HG03060 (cell line): Measurements from ENCODE around the gene ATG10.

Experiments used
- ATAC-seq: cut with Tn5 transposase; IDR thresholded peaks from one replicate; pipeline ENCODE4 v1.9.1; 2021; ENCODE audit warnings: low read depth, moderate number of reproducible peaks; ENCODE audit not compliant: unreplicated experiment

The ATG10 gene

GRCh38 chr5:82160948-82161347 lies 189.1 kb downstream of the ATG10 start:
- no peak for ATAC-seq

DNA sequence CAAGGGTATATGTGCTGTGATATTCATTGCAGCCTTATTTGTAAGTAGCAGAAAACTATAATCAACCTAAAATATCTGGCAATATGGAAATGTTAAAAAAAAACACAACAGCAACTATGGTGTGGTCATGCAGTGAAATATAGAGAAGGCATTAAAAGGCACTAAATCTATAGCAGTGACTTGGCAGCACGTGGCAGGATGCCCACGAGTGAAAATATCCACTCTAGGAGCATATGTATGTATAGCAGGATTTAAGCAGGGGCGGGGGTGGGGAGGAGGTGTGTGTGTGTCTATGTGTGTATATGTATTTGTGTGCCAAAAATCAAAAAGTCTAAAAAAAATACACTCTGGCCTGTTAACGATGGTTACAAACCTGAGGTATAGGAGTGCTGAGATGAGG lies 190.8 kb downstream of the ATG10 start:
- ATAC-seq: no peak

GRCh38 chr5:82163452-82164175 lies 191.8 kb downstream of the ATG10 start:
- no peak for ATAC-seq

DNA sequence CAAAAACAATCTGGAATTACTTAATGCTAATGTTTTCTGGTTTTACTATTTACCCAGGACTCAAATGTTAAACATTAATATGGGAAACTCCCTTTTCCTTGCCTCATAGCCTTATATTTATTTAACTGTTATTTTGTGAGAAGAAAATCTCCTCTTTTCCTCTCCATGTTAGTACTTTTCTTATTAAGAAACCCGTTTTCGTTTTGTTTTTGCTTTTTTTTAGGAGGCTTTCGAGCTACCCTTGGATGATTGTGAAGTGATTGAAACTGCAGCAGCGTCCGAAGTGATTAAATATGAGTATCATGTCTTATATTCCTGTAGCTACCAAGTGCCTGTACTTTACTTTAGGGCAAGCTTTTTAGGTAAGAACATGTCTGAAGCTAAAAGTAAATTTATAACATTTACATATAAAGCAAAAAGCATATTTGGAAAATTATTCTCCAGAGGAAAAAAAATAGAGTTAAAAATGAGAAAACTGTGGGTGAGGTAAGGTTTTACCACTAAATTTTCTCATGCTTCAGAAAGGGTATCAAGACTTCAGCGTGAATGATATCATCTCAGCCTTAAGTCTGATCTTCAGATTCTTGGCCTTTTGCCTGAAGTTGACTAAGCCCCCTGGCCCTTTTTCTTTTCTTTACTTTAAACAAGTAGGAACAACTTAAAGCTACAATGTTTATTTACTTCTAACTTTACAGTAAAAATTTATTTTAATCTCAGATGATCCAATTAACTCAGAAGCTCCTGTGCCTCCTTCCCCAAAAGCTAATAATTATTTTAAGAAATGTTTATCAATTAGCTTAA lies 192.6 kb downstream of the ATG10 start:
- ATAC-seq: no peak

GRCh38 chr5:82164977-82165713 lies 193.3 kb downstream of the ATG10 start:
- ATAC-seq: no peak

GRCh38 chr5:82165740-82166530 lies 194.1 kb downstream of the ATG10 start:
- ATAC-seq: peak; percentile 66

DNA sequence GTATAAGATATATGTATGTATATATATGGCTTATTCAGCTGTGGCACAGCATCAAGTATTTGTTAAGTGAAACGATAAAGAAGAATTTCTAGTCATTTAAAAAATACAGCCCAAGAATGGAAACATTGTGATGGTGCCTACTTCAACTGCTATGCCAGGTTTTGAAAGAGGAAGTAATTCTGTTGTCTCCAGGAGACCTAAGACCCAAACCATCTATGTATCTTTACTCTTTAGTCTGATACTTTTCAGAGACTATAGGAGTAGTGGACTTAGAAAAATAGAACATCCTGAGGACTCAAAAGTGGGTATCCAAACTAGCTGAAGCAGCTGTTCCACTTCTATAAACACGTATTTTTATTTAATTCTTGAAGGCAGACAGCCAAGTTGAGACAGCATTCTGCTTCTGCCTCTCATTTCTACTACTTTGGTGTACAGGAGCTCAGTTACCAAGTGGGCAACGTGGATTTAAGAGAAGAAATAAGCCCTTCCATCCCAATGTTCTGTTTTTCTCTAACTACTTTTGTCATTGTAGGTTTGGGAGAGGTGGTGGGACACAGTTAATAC lies 195.6 kb downstream of the ATG10 start:
- no peak for ATAC-seq

DNA sequence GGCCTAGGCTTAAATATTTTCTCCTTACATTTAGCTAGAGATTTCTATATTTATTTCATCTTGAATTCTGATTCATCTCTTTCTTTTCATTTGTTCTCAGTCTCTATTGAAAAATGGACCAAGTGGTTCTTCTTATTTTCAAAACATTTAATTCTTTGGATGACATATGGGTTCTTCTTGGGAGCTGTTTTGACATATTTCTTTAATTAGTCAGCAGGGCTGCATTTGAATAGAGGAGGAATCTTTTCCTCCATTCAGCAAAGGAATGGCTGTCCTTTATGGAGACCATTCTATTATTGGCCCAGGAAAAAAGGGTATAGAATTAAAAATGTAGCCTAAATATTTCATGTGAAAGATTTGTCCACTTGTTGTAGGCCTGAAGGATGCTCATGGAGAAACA lies 196.5 kb downstream of the ATG10 start:
- ATAC-seq: no peak

DNA sequence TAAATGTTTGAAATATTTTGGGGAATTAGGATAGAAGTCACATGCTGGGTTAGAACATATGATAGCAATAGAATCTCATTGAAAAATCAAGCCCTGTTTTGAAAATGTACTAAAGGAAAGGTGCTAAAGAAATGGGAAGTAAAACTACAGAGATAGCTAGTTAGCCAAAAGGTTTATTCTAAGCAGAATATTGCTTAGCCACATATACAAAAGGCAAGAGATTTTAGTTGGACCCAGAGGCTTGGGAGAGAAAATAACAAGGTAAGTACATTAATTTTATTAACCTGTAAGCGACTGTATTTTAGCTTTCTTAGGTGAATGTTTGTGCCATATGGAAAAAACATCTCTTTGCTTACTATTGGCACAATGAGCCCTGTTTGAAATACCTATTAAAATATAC lies 198.1 kb downstream of the ATG10 start:
- no peak for ATAC-seq

- ATAC-seq: peak; percentile 95
Measured at GRCh38 chr5:82174128-82174918, 202.5 kb downstream of the ATG10 start.

DNA sequence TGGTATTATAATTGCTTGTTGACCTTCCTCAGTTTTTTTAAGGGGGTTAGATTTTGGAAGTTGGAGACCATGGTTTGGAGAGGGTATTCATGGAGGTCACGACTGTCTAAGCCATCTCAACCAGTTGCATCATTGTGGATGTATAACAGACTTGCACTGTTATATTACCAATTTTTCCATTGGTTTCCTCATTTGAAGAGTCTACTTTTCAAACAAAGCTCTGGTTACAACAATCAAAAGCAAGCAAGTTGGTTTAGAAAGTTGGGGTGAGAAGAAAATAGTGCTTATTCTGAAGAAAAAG lies 203.0 kb downstream of the ATG10 start:
- ATAC-seq: no peak

DNA sequence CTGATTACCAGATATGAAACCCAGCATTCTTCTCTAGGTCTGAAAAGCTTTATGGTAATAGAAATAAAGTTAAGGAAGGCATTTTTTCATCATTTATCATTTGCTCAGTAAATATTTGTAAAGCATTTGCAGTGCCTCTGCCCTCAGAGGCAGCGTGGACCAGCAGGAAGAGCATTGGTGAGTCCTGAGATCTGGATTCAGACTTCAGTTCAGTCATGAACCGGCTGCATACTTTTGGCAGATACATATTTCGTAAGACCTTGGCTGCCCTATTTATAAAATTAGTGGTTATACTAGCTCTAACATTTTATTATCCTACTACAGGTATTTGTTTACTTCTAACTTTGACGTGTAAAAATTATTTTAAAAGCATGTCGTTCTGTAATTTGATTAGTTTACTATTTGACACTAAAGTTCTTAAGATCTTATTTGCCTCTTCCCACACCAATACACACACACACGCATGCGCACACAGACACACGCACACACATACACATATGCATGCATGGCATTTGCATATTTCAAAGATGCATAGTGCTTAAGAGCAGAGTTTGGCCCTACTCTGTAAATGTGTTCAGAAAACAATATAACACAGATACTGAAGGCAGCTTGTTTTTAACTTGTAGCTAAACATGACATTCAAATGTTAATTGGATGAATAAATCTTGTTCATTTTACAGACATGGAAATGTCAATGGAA lies 204.4 kb downstream of the ATG10 start:
- no peak for ATAC-seq

GRCh38 chr5:82178378-82178777 lies 206.6 kb downstream of the ATG10 start:
- ATAC-seq: no peak

DNA sequence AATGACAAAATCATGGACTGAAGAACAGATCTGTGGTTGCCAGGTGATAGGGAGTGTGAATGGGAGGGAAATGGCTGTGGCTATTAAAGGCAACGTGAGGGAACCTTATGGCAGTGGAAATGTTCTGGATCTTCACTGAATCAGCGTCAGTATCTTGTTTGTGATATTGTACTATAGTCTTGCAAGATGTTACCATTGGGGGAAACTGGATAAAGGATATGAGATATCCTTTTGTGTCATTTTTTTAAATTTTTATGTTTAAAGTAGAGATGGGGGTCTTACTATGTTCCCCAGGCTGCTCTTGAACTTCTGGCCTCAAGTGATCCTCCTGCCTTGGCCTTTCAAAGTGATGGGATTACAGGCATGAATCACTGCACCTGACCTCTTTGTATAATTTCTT lies 210.8 kb downstream of the ATG10 start:
- ATAC-seq: no peak

GRCh38 chr5:82183828-82184227 lies 212.0 kb downstream of the ATG10 start:
- ATAC-seq: no peak

DNA sequence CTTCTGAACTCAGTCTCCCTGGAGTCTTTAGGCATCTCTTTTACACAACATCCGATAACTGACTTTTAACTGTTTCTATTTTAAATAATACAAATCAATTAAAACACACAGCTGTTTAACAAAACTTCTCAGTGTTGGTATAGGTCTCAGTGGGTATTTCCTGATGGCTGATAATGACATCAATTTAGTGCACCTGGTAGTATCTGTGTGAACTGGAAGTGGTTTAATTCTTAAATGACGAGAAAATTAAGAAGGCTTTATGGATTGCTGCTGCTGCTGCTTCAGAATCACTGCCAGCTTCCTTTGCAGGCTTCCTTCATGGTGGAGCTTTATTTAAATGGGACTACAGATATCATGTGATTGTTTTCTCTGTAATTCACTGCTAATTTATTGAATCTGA lies 214.0 kb downstream of the ATG10 start:
- ATAC-seq: no peak

DNA sequence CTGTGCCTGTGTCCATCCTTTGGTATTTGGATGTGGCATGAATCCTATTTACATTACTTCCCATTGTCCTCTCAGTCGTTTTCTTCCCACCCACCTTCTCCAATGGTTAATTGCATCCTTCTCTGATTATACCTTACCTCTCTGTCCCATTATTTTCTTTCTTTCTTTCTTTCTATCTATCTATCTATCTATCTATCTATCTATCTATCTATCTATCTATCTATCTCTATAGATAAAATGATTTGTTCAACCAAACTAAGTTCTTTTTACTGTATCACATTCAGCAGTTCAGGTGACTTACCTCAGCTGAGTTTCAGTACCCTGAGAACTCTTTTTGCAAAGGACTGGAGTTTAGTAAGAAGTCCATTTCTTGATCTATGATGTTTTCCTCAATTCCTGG lies 225.7 kb downstream of the ATG10 start:
- ATAC-seq: no peak

DNA sequence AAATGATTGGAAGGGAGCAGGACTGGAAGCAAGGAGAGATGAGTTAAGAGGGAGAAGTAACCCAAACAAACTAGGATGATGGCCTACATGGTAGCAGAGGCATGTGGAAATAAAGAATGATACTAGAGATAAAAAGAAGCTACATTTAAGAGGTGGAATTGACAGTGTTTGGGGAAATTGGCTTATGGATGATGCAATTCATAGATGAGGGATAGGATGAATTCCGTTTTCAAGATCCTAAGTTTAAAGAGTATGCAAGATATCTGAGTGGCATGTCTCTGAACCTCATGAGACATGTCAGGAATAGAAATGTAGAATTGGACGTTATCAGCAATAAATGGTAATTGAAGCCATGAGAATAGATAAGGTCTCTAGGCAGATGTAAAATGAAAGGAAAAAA lies 232.7 kb downstream of the ATG10 start:
- no peak for ATAC-seq

DNA sequence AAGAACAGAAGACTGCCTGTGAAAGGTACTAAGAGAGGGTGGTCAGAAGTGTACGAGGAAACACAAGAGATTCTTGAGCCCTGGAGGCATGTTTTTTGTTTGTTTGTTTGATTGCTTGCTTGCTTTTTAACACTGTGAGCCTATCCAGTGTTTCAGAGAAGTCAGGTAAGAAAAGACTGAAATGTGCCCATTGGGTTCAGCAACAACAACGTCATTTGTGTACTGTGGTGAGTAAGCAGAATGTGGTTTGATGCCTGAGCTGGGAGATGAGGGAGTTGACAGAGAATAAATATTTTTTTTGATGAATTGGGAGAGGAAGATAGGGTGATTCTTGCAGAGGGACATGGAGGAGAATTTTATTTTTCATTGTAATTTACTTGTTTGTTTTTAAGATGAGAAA lies 233.2 kb downstream of the ATG10 start:
- ATAC-seq: no peak
